ENCODE results near the gene WDR75. TPM values are rescaled to one million over a fixed set of nuclear protein-coding genes. Genes with fewer than 3 reads are reported as not detected.

The WDR75 gene
- total and polyA plus RNA-seq, 2 of the 4 experiments (the other 2 are of a cell fraction), result 21.7 to 52.2 TPM

DNA sequence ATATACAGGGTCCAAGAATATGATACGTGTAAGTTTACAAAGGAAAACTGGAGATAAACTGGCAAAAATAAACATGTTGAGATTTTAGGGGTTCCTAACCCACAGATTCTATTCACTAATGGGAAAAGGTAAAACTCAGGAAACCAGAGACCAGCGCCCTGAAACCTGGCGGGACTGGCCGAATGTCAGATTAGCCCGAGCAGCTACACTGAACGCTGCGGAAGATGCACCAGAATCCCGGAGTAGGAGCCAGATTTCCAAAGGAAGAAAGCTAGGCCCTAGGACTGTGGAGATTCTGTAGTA, 679 bp upstream of the WDR75 start:
- Histone ChIP-seq H4K8ac (ENCODE audit: low read depth in 2 of 2, low read length in 2 of 2) (peak overlapping the region; percentile 73 to 99), H2BK15ac (ENCODE audit: low read depth, low read length) (no peak overlapping the region), H3K36me3 (ENCODE audit: control insufficient read depth, insufficient read depth, low read length) (no peaks in the 10 kb centered on the region), H2BK120ac (ENCODE audit: low read depth, low read length) (peak overlapping the region; percentile 43), H2AK9ac (replicated peaks; ENCODE audit: low read depth, low read length, poor library complexity) (peak overlapping the region; percentile 74), H3K4ac (ENCODE audit: low read depth, low read length) (peak overlapping the region; percentile 88), H2AK5ac (ENCODE audit: low read depth, low read length) (no peak overlapping the region), H2BK5ac (ENCODE audit: low read depth, low read length, poor library complexity, severe bottlenecking) (peak overlapping the region; percentile 88), H3K79me1 (ENCODE audit: low read depth in 1 of 2, low read length in 2 of 2) (peaks cover 20 to 40% of the 10 kb centered on the region in 2 experiments), H3K4me3 (ENCODE audit: insufficient read depth, low read depth, low read length) (peak overlapping the region; percentile 69), H3K23ac (ENCODE audit: low read depth, low read length) (peak overlapping the region; percentile 87), H3K4me2 (ENCODE audit: low read depth, low read length) (peak overlapping the region; percentile 71), H3K56ac (ENCODE audit: extremely low read depth, insufficient read depth, low read length) (peak overlapping the region; percentile 95), H4K20me1 (ENCODE audit: insufficient read depth, low read length) (peaks cover 4% of the 10 kb centered on the region; the same call in 1 of the 2 replicates), H3K9me3 (ENCODE audit: control insufficient read depth, insufficient read depth, low read length) (no peaks in the 10 kb centered on the region), H2AFZ (replicated peaks; ENCODE audit: low read length, poor library complexity) (peak overlapping the region; percentile 94), H3K27me3 (ENCODE audit: control insufficient read depth, insufficient read depth, low read length) (no peaks in the 10 kb centered on the region), H4K91ac (ENCODE audit: insufficient read depth, low read depth, low read length) (peak overlapping the region; percentile 88), H3K27ac (ENCODE audit: insufficient read depth, low read length) (peak overlapping the region; percentile 65), H4K5ac (ENCODE audit: low read depth, low read length) (peak overlapping the region; percentile 87), H3K9ac (ENCODE audit: low read depth, low read length) (peak overlapping the region; percentile 84), H3K9me1 (ENCODE audit: insufficient read depth, low read length) (peaks cover 5% of the 10 kb centered on the region), H3K4me1 (ENCODE audit: control insufficient read depth, insufficient read depth, low read length) (peaks cover 2% of the 10 kb centered on the region; the same call in 1 of the 2 replicates), H2BK20ac (ENCODE audit: low read depth, low read length) (peak overlapping the region; percentile 14; the same call in 1 of the 2 replicates), H3K18ac (ENCODE audit: low read depth, low read length) (peak overlapping the region; percentile 36), H3K14ac (replicated peaks; ENCODE audit: low read depth, low read length) (peak overlapping the region; percentile 94)
- intact Hi-C loops (cut with micrococcal nuclease), result no loop called here
- CTCF ChIA-PET, result interaction anchor here (1.2 kb wide), 1 partner anchor 10 kb away, joined by 3 read pairs; no protein-coding TSS in a partner anchor
- in situ Hi-C loops (cut with MboI; ENCODE audit: low sequenced_read_pairs), result no loop called here
- ATAC-seq (ENCODE audit: low read depth), result peak; percentile 36
- TF ChIP-seq, protein P1, sequence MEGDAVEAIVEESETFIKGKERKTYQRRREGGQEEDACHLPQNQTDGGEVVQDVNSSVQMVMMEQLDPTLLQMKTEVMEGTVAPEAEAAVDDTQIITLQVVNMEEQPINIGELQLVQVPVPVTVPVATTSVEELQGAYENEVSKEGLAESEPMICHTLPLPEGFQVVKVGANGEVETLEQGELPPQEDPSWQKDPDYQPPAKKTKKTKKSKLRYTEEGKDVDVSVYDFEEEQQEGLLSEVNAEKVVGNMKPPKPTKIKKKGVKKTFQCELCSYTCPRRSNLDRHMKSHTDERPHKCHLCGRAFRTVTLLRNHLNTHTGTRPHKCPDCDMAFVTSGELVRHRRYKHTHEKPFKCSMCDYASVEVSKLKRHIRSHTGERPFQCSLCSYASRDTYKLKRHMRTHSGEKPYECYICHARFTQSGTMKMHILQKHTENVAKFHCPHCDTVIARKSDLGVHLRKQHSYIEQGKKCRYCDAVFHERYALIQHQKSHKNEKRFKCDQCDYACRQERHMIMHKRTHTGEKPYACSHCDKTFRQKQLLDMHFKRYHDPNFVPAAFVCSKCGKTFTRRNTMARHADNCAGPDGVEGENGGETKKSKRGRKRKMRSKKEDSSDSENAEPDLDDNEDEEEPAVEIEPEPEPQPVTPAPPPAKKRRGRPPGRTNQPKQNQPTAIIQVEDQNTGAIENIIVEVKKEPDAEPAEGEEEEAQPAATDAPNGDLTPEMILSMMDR (conservative IDR thresholded peaks at IDR 0.05; ENCODE audit: low read depth, low read length), result no peak
- TF ChIP-seq, protein P2, sequence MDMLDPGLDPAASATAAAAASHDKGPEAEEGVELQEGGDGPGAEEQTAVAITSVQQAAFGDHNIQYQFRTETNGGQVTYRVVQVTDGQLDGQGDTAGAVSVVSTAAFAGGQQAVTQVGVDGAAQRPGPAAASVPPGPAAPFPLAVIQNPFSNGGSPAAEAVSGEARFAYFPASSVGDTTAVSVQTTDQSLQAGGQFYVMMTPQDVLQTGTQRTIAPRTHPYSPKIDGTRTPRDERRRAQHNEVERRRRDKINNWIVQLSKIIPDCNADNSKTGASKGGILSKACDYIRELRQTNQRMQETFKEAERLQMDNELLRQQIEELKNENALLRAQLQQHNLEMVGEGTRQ (IDR thresholded peaks at IDR 0.05; ENCODE audit: low read depth, low read length), result no peak
- no peak for TF ChIP-seq NFE2L2 (IDR thresholded peaks at IDR 0.05; ENCODE audit: low read depth, low read length)
- DNase-seq, result no peak
- POLR2A ChIA-PET (ENCODE audit: unreplicated experiment), result interaction anchor here (0.6 kb wide), 1 partner anchor 604 kb away, joined by 3 read pairs; no protein-coding TSS in a partner anchor
- BruUV-seq (replicated peaks), result TSS peak; percentile 93
- dilution Hi-C loops (cut with HindIII; ENCODE audit: low sequenced_read_pairs, unreplicated experiment), result no loop called here
- WGBS, 2 experiments (ENCODE audit: extremely low coverage in 2 of 2, insufficient read length in 1 of 2), result no CpG with 5 or more reads among the region's 8 CpGs

Measured in IMR-90 (cell line).